HG02571 (cell line): ENCODE data around the gene FRMD4B.
A peak's percentile ranks its signal among the peaks of the same experiment; 100 is the strongest.
"Not testable (repeated sequence)": the region's sequence is repeated elsewhere in the genome, so short reads cannot be mapped to it uniquely, and the experiment has no call there.

Source experiments
- ATAC-seq: cut with Tn5 transposase; IDR thresholded peaks from one replicate; pipeline ENCODE4 v1.9.1; 2021; ENCODE audit warnings: mild to moderate bottlenecking, moderate library complexity; ENCODE audit not compliant: unreplicated experiment

The FRMD4B gene

DNA sequence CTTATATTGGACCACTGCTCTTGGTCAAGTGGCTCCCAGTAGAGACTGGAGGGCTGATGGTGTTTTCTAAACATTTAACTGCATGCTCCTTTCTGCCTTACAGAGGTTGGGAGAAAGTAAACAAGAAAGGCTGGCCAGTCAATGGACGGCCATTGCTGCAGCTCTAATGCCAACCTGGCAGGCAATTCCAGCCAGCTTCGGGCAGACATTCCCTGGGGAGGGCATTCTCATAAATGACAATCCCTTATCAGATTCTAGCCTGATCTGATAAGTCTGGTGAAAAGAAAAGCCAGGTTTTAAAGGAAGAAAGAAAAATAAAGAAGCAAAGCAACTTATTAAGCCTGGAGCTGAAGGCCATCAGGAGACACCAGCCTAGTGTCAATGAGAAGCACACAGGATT lies 60.7 kb downstream of the FRMD4B start:
- ATAC-seq = no peak

- ATAC-seq = peak; percentile 51
Measured at GRCh38 chr3:69324362-69325025, 61.4 kb downstream of the FRMD4B start.

DNA sequence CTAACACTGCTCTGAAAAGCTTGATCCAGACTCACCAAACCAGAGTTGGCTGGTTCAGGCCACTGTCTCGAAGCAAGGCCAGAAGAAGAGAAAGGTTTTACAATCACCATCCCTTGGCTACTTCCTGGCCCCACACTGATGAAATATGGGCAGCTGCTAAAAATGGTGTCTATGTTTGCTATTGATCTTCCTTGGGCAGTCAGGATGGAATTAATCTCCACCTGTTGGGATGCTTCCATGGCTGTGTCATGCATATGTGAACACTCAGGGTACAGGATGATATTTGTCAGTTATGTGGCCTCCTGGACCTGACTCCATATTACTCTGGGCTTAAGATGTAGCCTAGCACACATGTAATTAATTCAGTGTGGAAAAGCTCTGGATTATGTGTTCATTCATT lies 61.9 kb downstream of the FRMD4B start:
- ATAC-seq = no peak

DNA sequence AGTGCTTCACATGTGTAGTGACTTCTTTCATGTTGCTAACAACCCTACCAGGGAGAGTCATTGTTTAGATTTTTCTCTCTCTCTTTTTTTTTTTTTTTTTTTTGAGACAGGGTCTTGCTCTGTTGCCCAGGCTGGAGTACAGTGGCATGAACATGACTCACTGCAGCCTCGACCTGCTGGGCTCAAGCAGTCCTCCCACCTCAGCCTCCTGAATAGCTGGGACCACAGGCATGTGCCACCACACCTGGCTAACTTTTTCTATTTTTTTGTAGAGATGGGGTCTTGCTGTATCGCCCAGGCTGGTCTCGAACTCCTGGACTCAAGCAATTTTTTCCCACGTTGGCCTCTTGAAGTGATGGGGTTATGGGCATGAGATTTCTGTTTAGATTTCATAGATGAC lies 63.4 kb downstream of the FRMD4B start:
- not testable (repeated sequence) for ATAC-seq

GRCh38 chr3:69322158-69322509 lies 63.8 kb downstream of the FRMD4B start:
- no peak for ATAC-seq

- no peak for ATAC-seq
Measured at GRCh38 chr3:69321301-69322157, 64.4 kb downstream of the FRMD4B start.

DNA sequence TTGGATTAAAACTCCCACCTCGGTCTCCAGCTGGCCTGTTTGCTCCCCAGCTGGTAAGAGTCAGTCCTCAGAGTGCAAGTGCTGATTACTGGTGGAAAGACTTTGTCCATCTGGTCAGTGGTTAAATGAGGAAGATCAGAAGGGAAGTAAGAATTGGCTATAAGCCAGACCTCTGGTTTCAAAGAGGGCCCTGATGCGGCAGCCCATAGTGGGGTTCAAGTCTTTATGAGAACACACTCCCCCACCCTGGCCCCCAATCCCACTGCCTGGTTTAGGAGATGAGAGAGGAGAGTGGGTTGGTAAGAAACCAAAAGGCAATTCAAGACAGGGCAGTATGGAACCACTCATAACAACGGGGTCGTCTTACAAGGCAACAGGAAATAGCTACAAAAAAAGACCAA lies 65.0 kb downstream of the FRMD4B start:
- no peak for ATAC-seq

- no peak for ATAC-seq
Measured at GRCh38 chr3:69319652-69320051, 66.2 kb downstream of the FRMD4B start.

DNA sequence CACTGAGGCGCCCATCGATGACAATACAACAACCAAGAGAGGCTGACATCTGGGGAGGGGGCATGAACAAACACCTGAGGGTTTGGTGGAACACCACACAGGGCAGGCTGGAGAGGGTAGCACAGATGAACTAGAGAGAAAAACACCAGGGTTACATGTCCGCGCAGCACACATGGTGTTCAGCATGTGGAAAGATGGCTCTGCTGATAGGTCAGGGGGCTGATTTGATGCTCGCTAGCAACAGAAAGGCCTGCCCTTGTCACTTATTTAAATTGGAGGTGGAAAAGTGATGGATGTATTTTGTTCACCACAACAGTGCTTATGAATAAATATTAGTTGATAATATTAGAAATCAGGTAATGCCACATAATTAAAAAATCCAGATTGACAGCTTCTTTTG lies 67.5 kb downstream of the FRMD4B start:
- no peak for ATAC-seq

GRCh38 chr3:69313251-69313650 lies 72.6 kb downstream of the FRMD4B start:
- ATAC-seq = no peak

- no peak for ATAC-seq
Measured at GRCh38 chr3:69309814-69310213, 76.1 kb downstream of the FRMD4B start.

- ATAC-seq = peak; percentile 97
Measured at GRCh38 chr3:69306239-69307185, 79.4 kb downstream of the FRMD4B start.

DNA sequence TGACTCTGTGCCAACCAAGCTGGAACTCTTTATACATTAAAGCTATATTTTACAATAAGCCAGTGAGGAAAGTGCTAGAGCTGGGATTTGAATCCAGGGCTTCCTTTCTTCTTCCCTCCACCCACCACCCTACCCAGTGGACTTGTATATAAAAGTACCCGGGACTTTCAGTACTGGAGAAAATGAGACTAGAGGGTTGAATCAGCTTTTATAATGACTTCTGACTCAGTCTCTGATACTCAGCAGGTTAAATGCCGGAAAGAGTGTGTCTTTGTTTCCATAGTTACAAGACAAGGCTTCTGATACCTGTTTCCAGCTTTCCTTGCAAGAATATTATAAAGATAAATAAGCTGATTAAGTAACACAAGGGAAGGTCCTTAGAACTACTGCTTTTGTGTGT lies 80.9 kb downstream of the FRMD4B start:
- ATAC-seq = no peak

- ATAC-seq = no peak
Measured at GRCh38 chr3:69304396-69304795, 81.5 kb downstream of the FRMD4B start.

- no peak for ATAC-seq
Measured at GRCh38 chr3:69300296-69300695, 85.6 kb downstream of the FRMD4B start.

DNA sequence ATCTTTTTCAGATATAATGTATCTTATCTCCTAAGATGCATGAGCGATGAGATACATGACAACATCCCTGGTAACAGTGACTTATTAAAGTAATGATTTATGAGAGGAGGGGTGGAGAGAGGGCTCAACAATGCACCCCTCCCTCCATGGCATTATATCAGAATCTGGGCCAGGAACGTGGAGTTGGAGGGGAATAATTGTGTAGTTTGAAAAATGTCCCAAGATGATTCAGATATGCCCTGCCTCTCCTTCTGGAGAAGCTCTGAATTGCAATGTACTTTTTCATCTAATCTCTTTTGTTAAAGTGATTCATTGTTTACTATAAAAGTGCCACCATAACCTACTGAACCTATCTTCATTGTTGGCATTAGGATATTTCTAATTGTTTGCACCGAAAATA lies 86.5 kb downstream of the FRMD4B start:
- ATAC-seq = no peak

DNA sequence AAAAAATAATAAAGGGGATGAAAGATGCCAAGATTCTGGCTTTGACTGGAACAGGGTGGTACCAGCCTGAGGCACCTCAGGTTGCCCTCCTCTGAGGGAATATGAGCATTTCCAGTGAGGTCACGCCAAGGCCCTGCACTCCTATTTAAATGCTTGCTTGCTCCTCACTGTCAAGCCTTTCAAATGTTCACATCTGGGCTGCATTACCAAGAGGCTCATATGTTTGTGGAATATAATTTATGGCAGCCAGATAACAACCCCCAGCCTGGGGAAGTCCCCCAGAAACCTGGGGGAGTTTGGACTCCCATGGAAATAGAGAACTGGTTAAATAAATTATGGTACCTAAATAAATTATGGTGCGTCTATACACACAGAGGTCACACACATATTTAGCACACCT lies 88.4 kb downstream of the FRMD4B start:
- ATAC-seq = no peak

DNA sequence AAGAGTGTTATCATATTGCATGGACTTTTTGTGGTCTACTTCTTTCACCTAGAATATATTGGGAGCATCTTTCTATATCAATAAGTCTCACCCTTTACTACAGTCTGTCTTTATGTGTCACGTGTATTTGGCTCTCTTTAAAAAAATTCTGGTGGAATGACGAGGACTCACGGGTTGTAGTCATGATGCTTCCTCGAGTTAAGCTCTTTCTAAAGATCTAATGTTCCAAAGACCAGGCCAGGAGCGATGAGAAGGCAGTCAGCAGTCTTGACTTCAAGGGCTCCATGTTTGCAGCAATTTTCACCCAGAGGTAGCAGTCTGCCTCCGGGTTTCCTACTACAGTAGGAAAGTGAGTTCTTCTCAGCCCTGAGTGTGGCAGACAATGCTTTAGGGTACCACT lies 88.9 kb downstream of the FRMD4B start:
- no peak for ATAC-seq

GRCh38 chr3:69294014-69294766 lies 91.7 kb downstream of the FRMD4B start:
- no peak for ATAC-seq

GRCh38 chr3:69292959-69293574 lies 92.8 kb downstream of the FRMD4B start:
- no peak for ATAC-seq
